HTR-8/SVneo (cell line): Measurements from ENCODE around the gene CRYBB3.

Source experiments
- DNase-seq: peaks from one replicate; pipeline ENCODE4 v3.0.0; 2011; ENCODE audit warnings: low spot score, mixed read lengths; ENCODE audit not compliant: insufficient read length
- FAIRE-seq: peaks from 2 replicates; lab custom pipeline; 2011; peaks lifted over from hg19 to GRCh38; lab: Jason Lieb, UNC

The CRYBB3 gene

GRCh38 chr22:25199731-25200520 is at the start of gene CRYBB3:
TSS of gene CRYBB3 (plus strand) at chr22:25199858. CDS start at chr22:25201397, 1,539 bp downstream.
- DNase-seq (no peak), FAIRE-seq (no peak)

DNA sequence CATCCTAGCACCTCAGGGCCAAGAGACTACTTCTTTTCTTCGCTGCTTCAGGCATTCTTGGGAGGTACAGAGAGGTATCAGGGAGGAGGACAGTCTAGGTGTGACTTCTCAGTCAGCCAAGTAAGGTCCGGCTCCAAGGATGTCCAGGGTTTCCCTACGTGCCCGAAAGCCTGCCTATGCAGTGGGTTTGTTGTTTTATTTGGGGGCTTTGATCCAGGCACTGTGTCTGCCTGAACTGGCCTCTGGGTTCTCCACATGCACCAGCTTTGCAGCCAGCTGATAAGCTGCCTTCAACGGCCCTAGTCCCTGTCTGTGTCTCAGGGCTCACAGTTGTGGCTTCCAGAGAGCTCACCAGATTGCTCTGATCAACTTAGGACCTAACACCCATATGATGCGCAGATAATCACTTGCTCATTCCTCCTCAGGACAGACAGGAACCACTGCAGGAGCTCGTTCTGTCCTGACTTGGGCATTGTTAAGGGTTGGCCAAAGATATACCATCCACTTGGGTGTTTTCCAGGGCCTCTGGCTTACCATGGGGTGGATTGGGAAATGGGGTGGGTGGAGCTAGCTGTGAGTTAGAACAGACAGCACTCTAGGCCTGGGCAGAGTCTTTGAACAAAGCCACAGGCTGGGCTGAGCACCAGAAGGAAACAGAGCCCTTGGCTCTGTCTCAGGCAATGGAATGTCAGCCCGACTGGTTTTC is 45.5 kb upstream of the CRYBB3 start:
- FAIRE-seq (no peak), DNase-seq (peak; percentile 10)

GRCh38 chr22:25154667-25154999 is 45.0 kb upstream of the CRYBB3 start:
- no peak for DNase-seq
- no peak for FAIRE-seq

DNA sequence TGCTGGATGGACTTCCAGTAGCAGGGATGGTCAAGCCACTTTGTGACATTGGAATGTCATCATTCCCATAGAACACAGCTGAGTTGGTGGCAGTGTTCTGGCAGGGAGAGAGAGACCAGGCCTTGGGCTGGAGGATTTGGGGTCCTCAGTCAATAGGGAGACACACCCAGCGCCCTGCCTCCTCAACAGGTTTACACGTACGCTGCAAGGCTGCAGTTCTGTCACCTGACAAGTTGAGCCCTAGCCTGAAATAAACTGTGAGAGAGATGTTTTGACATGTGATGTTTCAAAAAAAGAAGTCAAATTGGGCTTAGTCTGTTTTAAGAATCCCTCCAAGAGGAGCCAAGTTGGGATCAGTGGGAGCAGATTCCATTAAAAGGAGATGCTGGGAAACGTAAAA is 42.9 kb upstream of the CRYBB3 start:
- FAIRE-seq (no peak), DNase-seq (no peak)

- no peak for FAIRE-seq
- DNase-seq, result no peak
These were observed 40.6 kb upstream of the CRYBB3 start for GRCh38 chr22:25159028-25159427.

DNA sequence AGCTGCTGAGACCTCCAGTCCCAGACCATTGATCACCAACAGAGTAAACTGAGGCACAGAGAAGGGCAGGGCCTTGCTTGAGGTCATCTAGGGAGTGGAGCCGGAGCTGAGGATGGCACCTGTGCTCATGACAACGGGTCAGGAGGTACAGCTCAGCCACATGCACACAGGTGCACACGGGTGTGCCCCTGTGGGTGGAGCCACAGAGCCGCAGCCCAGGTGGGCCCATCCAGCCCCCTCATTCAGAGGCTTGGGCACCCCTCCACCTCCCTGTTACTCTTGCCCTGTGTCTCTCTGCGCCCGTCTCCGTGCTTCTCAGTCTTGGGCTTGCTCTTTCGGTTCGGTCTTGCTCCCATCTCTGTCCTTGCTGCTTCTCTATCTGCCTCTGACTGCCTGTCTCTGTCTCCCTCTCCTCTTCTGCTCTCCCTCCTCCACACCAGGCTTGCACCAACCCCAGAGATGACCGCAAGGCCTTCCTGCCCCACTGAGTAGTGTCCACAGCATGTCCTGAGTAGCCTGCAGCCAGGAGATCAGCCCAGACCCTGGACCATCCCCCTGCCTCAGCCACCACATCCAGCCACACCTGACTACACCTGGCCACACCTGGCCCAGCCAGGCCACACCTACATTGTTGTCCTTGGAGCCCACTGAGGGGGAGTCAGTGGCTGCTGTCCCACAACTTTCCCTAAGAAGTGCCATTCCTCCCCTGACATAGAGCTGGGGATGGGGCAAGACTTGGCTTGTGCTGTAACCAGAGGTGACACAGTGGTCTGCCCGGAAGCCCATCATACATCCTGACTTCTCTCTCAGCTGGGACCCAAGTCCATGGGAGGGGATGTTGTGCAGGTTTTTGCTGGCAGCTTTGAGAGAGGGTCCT is 39.3 kb upstream of the CRYBB3 start:
- FAIRE-seq, result no peak
- no peak for DNase-seq

- DNase-seq (no peak), FAIRE-seq (no peak)
These were observed 38.4 kb upstream of the CRYBB3 start for GRCh38 chr22:25161017-25161915.

DNA sequence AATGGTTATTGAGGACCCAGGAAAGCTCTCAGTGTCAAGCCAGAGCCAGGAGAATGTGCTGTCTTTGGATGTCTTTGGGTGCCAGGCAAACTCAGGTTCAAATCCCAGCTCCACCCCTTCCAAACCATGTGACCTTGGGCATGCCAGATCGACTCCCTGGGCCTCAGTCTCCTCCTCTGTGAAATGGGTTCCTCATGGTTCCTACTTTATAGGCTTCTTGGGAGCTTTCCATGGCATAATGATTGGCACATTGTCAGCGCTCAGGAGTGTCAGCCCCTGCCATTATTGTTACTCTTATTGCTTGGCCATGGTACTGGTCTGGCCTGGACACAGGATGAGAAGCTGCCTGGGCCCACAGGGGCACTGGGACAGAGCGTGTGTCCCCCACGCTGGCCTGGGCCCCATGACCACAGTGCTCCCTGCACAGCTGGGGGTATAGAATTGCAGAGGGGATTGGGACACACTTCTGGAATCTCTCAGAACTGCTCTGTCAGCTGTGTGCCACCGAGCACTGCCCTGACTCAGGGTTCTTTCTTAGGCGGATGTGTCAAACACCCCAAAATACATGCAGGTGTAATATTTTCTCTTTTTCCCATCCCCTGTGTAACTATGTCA is 37.6 kb upstream of the CRYBB3 start:
- DNase-seq, result no peak
- FAIRE-seq, result no peak

GRCh38 chr22:25162561-25162960 is 37.1 kb upstream of the CRYBB3 start:
- FAIRE-seq (no peak), DNase-seq (no peak)

- DNase-seq (no peak), FAIRE-seq (no peak)
These were observed 33.9 kb upstream of the CRYBB3 start for GRCh38 chr22:25165785-25166184.

- FAIRE-seq, result no peak
- no peak for DNase-seq
These were observed 33.2 kb upstream of the CRYBB3 start for GRCh38 chr22:25166266-25167040.

DNA sequence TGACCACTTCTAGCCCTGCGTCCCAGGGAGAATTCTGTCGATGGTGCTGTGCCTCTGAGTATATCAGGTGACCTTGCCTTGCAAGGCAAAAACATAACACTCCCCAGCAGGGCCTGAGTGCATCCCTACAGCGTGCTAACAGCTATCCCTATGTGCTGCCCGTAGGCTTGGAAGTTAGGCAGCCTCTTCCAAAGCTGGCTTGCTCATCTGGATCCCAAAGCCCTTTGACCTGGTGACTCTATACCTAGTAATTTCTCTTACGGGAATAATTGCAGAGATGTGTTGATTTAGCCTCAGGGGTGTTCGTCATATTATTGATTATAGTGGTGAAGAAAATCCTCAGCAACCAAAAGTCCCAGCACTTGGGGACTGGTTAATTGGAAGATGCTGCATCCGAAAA is 32.6 kb upstream of the CRYBB3 start:
- no peak for FAIRE-seq
- DNase-seq, result no peak

DNA sequence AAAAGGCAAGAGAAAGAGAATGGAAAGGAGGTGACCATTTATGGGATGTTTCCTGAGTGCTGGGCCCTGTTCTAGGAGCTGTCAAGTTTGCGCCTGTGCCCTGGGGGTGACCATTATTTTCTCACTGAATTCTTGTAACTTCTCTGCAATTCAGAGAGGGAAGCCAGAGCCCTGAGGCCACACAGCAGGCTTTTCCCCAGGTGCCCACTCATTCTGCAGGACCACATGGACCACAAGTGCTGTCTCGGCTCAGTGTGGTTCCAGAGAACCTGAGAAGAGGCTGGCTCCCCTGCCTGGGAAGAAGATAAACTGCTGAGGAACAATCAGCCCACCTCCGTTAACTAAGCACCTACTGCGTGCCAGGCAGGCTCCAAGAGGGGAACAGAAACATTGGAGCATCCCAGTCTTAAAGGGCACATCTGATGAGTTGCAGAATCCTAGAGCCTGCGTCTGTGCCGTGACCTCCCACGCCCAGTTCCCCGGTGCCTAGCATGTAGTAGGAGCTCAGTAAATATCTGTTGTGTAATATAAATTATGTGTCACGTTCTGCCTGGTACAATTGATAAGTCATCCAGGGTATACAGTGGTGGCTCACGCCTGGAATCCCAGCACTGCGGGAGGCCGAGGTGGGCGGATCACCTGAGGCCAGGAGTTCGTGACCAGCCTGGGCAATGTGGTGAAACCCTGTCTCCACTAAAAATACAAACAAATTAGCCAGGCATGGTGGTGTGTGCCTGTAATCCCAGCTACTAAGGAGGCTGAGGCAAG is 31.6 kb upstream of the CRYBB3 start:
- FAIRE-seq (no peak), DNase-seq (no peak)

DNA sequence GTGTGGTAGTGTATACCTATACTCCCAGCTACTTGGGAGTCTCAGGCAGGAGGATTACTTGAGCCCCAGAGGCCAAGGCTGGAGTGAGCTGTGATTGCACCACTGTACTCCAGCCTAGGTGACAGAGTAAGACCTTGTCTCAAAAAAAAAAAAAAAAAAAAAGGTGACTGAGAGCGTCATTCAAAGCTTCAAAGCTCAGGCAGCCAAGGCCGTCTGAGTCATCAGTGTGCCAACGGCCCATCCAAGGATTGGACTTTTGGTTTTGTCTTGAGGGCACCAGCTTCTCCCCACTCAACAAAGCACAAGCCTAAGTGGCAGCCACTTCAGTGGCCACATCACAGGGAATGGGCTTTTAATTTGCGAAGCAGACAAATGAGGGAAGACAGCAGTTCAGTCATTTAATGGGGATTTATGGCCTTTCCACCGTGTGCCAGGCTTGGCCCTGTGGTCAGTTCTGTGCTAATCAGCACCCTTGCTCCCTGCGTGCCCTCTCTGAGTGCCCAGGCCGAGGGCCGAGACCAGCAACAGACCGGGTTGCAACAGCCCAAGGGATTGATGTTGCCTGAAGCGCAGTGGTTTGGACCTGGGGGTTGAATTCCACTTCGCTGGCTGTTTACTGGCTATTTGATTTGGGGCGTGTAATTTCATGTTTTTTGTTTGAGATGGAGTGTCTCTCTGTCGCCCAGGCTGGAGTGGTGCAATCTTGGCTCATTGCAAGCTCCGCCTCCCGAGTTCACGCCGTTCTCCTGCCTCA is 30.2 kb upstream of the CRYBB3 start:
- FAIRE-seq (no peak), DNase-seq (no peak)

GRCh38 chr22:25170426-25170980 is 29.2 kb upstream of the CRYBB3 start:
- FAIRE-seq (no peak), DNase-seq (no peak)

DNA sequence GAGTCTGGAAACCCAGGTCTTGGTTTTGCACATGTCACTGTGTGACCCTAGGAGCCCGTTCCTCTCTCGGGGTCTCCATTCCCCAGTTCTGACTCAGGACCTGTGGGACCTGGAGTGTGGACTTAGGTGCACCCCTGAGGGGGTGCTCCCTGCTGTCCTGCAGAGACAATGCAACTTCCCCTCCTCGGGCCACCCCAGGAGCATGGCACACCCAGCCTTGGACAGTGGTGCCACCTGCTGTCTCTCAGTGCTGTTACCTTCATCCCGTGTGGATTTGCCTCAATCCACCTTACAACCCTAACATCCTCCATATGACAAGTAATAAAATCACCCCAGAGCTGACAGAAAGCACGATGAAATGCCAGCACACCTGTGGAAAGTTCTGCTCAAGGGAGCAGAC is 27.5 kb upstream of the CRYBB3 start:
- DNase-seq (no peak), FAIRE-seq (no peak)
